CD14-positive monocyte (primary cell): ENCODE data around the gene SLC24A4. TPM values are rescaled to one million over a fixed set of nuclear protein-coding genes. Genes with fewer than 3 reads are reported as not detected.

Experiments
- DNase-seq, 3 donors: peaks; one replicate each; pipeline ENCODE4 v3.0.0-alpha.2; 2011 to 2022
- H2AFZ ChIP-seq: 2 replicates; pipeline ENCODE4 v1.6.0; 2012; ENCODE audit warnings: mild to moderate bottlenecking, low read depth, low read length, inconsistent platforms; ENCODE audit not compliant: insufficient read depth, poor library complexity, severe bottlenecking
- H3K27ac ChIP-seq, 2 donors: 1 replicate in 1 of 2; 2 replicates in 1 of 2; pipeline ENCODE4 v1.5.1; 2012 to 2013; ENCODE audit warnings: low read length in 2 of 2, control low read depth in 1 of 2, inconsistent platforms in 1 of 2, low read depth in 1 of 2, mild to moderate bottlenecking in 1 of 2
- H3K27me3 ChIP-seq, 2 donors: one replicate each; pipeline versions ENCODE4 v1.6.0 to v1.6.1; 2011 to 2013; ENCODE audit warnings: low read length in 2 of 2; ENCODE audit not compliant: control insufficient read depth in 2 of 2, insufficient read depth in 2 of 2
- H3K36me3 ChIP-seq, 2 donors: replicated peaks in 1 of 2; 1 replicate in 1 of 2; 2 replicates in 1 of 2; pipeline versions ENCODE4 v1.5.1 to v1.6.1; 2012 to 2013; ENCODE audit warnings: low read length in 2 of 2, control low read depth in 1 of 2, inconsistent platforms in 1 of 2, mild to moderate bottlenecking in 1 of 2; ENCODE audit not compliant: insufficient read depth in 2 of 2, control insufficient read depth in 1 of 2
- H3K4me1 ChIP-seq, 2 donors: 1 replicate in 1 of 2; 2 replicates in 1 of 2; pipeline versions ENCODE4 v1.5.1 to v1.6.1; 2012 to 2013; ENCODE audit warnings: low read length in 2 of 2, control low read depth in 1 of 2, inconsistent platforms in 1 of 2, mild to moderate bottlenecking in 1 of 2, moderate library complexity in 1 of 2; ENCODE audit not compliant: insufficient read depth in 2 of 2, control insufficient read depth in 1 of 2
- H3K4me2 ChIP-seq: replicated peaks from 2 replicates; pipeline ENCODE3; 2012; ENCODE audit warnings: low read length, moderate library complexity, mild to moderate bottlenecking; ENCODE audit not compliant: poor library complexity, severe bottlenecking; ENCODE audit errors: extremely low read depth
- H3K4me3 ChIP-seq, 3 experiments: fragments of 200-600 bp in 1 of 3; sonication (generic) in 1 of 3; replicated peaks in 1 of 3; 1 replicate in 2 of 3; 2 replicates in 1 of 3; pipeline ENCODE4 v1.5.1; 2011 to 2013; ENCODE audit warnings: low read length in 3 of 3, mild to moderate bottlenecking in 3 of 3, control low read depth in 2 of 3, low read depth in 2 of 3, inconsistent platforms in 1 of 3, moderate library complexity in 1 of 3
- H3K79me2 ChIP-seq: 2 replicates; pipeline ENCODE4 v1.6.0; 2012; ENCODE audit warnings: mild to moderate bottlenecking, control low read depth, inconsistent platforms, low read length, moderate library complexity; ENCODE audit not compliant: insufficient read depth
- H3K9ac ChIP-seq: 2 replicates; pipeline ENCODE4 v1.6.0; 2017; ENCODE audit warnings: low read length, mild to moderate bottlenecking; ENCODE audit not compliant: insufficient read depth, poor library complexity, severe bottlenecking
- H3K9me3 ChIP-seq, 2 donors: replicated peaks in 1 of 2; 1 replicate in 1 of 2; 2 replicates in 1 of 2; pipeline versions ENCODE4 v1.5.1 to v1.6.1; 2012 to 2013; ENCODE audit warnings: low read length in 2 of 2, control low read depth in 1 of 2; ENCODE audit not compliant: control insufficient read depth in 1 of 2, insufficient read depth in 1 of 2
- H4K20me1 ChIP-seq: 2 replicates; pipeline ENCODE4 v1.6.0; 2012; ENCODE audit warnings: mild to moderate bottlenecking, low read length, control low read depth, moderate library complexity; ENCODE audit not compliant: insufficient read depth
- H3K27ac Mint-ChIP-seq, 7 donors: one replicate each; pipeline ENCODE4 v1.8.0; 2020; ENCODE audit warnings: mild to moderate bottlenecking in 7 of 7, mixed read lengths in 7 of 7, moderate library complexity in 6 of 7, inconsistent platforms in 2 of 7
- H3K27me3 Mint-ChIP-seq, 3 donors: one replicate each; pipeline ENCODE4 v1.8.0; 2021 to 2022; ENCODE audit warnings: low read depth in 3 of 3, mild to moderate bottlenecking in 3 of 3, mixed read lengths in 3 of 3, moderate library complexity in 3 of 3, inconsistent platforms in 1 of 3
- H3K36me3 Mint-ChIP-seq, 2 donors: one replicate each; pipeline ENCODE4 v1.8.0; 2020; ENCODE audit warnings: mixed read lengths in 2 of 2, inconsistent platforms in 1 of 2, mild to moderate bottlenecking in 1 of 2
- H3K4me1 Mint-ChIP-seq: one replicate; pipeline ENCODE4 v1.8.0; 2020; ENCODE audit warnings: mild to moderate bottlenecking, mixed read lengths
- H3K4me3 Mint-ChIP-seq, 2 donors: one replicate each; pipeline ENCODE4 v1.8.0; 2020; ENCODE audit warnings: mild to moderate bottlenecking in 2 of 2, mixed read lengths in 2 of 2, moderate library complexity in 1 of 2
- H3K9me3 Mint-ChIP-seq, 7 donors: one replicate each; pipeline ENCODE4 v1.8.0; 2020 to 2022; ENCODE audit warnings: mixed read lengths in 7 of 7, mild to moderate bottlenecking in 6 of 7, moderate library complexity in 6 of 7, inconsistent platforms in 2 of 7
- WGBS: methylation state at CpG from one replicate; pipeline ENCODE4 v1.1.5; 2013; ENCODE audit warnings: missing lambda C conversion rate; ENCODE audit not compliant: insufficient coverage; 5-methylcytosine and 5-hydroxymethylcytosine counted together
- intact Hi-C, 2 donors: fragments of 100-400 bp; cut with micrococcal nuclease; formaldehyde crosslinking; loops; one replicate each; pipeline versions ENCODE4 v1.15.0 to v1.15.1; 2023
- polyA plus RNA-seq, 3 donors: library from polyadenylated mRNA; depleted of rRNA in 1 of 3; unstranded in 2 of 3; stranded (reverse) in 1 of 3; fragments of 300-500 nt in 2 of 3; fragments of >200 nt in 1 of 3; fragmentation: Illumina TruSeq in 2 of 3; gene quantifications; 1 replicate in 2 of 3; 2 replicates in 1 of 3; pipeline ENCODE4 v1.2.3, GENCODE V29; 2012 to 2021
- TF ChIP-seq, protein P1 (sequence below): fragments of 200-600 bp; IDR thresholded peaks from one replicate; pipeline ENCODE4 v1.8.0; 2022; ENCODE audit warnings: antibody characterized with exemption, mild to moderate bottlenecking

The SLC24A4 gene
- polyA plus RNA-seq, 3 donors = 20.0 to 41.9 (median 26.5) TPM

- Histone ChIP-seq H3K27me3 (no peaks in the 10 kb centered on the region), H3K27ac (no peak overlapping the region), H3K4me2 (no peak overlapping the region), H4K20me1 (peaks cover 96% of the 10 kb centered on the region), H3K4me1 (peaks cover 15 to 24% of the 10 kb centered on the region in 2 donors), H3K9ac (no peak overlapping the region), H3K9me3 (no peaks in the 10 kb centered on the region), H3K36me3 (peaks cover 0 to 30% of the 10 kb centered on the region in 2 donors), H3K4me3 (no peak overlapping the region), H2AFZ (no peak overlapping the region), H3K79me2 (peaks cover 39% of the 10 kb centered on the region)
- H3K4me1 Mint-ChIP-seq = peaks cover 31% of the 10 kb centered on the region
- intact Hi-C loops = no loop called here
- TF ChIP-seq, protein P1, sequence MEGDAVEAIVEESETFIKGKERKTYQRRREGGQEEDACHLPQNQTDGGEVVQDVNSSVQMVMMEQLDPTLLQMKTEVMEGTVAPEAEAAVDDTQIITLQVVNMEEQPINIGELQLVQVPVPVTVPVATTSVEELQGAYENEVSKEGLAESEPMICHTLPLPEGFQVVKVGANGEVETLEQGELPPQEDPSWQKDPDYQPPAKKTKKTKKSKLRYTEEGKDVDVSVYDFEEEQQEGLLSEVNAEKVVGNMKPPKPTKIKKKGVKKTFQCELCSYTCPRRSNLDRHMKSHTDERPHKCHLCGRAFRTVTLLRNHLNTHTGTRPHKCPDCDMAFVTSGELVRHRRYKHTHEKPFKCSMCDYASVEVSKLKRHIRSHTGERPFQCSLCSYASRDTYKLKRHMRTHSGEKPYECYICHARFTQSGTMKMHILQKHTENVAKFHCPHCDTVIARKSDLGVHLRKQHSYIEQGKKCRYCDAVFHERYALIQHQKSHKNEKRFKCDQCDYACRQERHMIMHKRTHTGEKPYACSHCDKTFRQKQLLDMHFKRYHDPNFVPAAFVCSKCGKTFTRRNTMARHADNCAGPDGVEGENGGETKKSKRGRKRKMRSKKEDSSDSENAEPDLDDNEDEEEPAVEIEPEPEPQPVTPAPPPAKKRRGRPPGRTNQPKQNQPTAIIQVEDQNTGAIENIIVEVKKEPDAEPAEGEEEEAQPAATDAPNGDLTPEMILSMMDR = no peak
- peaks cover 37 to 46% of the 10 kb centered on the region in 2 donors for H3K36me3 Mint-ChIP-seq
- 100% methylated on average over 2 of the region's 7 CpGs for WGBS
- H3K27ac Mint-ChIP-seq = peak overlapping the region in 4 of 7 donors; percentile 63 to 73 (median 72)
- peaks cover 0 to 5% (median 0%) of the 10 kb centered on the region in 7 donors for H3K9me3 Mint-ChIP-seq
- H3K27me3 Mint-ChIP-seq = peaks cover 0 to 4% (median 3%) of the 10 kb centered on the region in 3 donors
- DNase-seq = peak in 1 of 3 donors; percentile 59
- H3K4me3 Mint-ChIP-seq = no peak overlapping the region
These were observed 223.5 kb downstream of the SLC24A4 start for GRCh38 chr14:92546347-92547053.

- H3K79me2 ChIP-seq = peaks cover 34% of the 10 kb centered on the region
- no peak for DNase-seq
- peaks cover 0 to 4% of the 10 kb centered on the region in 2 donors for H3K27me3 ChIP-seq
- H3K9me3 Mint-ChIP-seq = peaks cover 0 to 6% (median 0%) of the 10 kb centered on the region in 7 donors
- no peak overlapping the region for H3K4me2 ChIP-seq
- H3K9ac ChIP-seq = no peak overlapping the region
- H3K4me3 ChIP-seq = no peak overlapping the region
- H3K9me3 ChIP-seq = no peaks in the 10 kb centered on the region
- H3K36me3 ChIP-seq = peaks cover 0 to 42% of the 10 kb centered on the region in 2 donors
- peaks cover 45% of the 10 kb centered on the region for H3K4me1 Mint-ChIP-seq
- peaks cover 96% of the 10 kb centered on the region for H4K20me1 ChIP-seq
- peak overlapping the region in 1 of 2 donors; percentile 20 for H3K27ac ChIP-seq
- H3K27ac Mint-ChIP-seq = peak overlapping the region in 5 of 7 donors; percentile 46 to 86 (median 74)
- intact Hi-C loops = no loop called here
- peaks cover 29 to 45% of the 10 kb centered on the region in 2 donors for H3K4me1 ChIP-seq
- H3K27me3 Mint-ChIP-seq = peaks cover 9 to 17% (median 11%) of the 10 kb centered on the region in 3 donors
- no peak overlapping the region for H3K4me3 Mint-ChIP-seq
- peaks cover 50 to 54% of the 10 kb centered on the region in 2 donors for H3K36me3 Mint-ChIP-seq
- WGBS = 91% methylated on average over 10 of the region's 17 CpGs
- H2AFZ ChIP-seq = no peak overlapping the region
- TF ChIP-seq, protein P1 = no peak
These were observed 226.3 kb downstream of the SLC24A4 start for GRCh38 chr14:92549105-92549858.
